ENCODE data around the gene KRI1. TPM values are rescaled to one million over a fixed set of nuclear protein-coding genes. Genes with fewer than 3 reads are reported as not detected.
"Not testable (repeated sequence)": the region's sequence is repeated elsewhere in the genome, so short reads cannot be mapped to it uniquely, and the experiment has no call there.

KRI1 gene
- total RNA-seq, 1 experiment from 2014 or later: 17.3 TPM

DNA sequence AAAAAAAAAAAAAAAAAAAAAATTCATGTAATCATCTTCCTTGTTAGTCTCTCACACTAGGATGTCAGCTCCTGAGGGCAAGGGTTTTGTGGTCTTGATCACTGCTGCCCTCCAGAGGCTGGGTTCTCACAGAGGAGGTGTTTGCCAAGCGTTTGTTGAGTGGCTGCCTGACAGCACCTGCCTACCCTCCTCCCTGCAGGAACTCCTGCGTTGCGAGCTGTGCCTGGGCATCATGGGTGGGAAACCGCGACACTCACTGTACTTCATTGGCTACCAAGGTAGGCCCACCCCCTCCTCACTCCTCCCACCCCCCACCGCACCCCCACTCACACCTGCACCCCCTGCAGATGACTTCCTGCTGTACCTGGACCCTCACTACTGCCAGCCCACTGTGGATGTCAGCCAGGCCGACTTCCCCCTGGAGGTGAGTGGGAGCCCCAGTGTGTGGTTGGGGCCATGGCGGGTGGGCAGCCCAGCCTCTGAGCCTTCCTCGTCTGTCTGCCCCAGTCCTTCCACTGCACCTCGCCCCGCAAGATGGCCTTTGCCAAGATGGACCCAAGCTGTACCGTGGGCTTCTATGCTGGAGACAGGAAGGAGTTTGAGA is 14.0 kb downstream of the KRI1 start:
- DNase-seq (ENCODE audit: extremely low read depth, low read depth): no peak

DNA sequence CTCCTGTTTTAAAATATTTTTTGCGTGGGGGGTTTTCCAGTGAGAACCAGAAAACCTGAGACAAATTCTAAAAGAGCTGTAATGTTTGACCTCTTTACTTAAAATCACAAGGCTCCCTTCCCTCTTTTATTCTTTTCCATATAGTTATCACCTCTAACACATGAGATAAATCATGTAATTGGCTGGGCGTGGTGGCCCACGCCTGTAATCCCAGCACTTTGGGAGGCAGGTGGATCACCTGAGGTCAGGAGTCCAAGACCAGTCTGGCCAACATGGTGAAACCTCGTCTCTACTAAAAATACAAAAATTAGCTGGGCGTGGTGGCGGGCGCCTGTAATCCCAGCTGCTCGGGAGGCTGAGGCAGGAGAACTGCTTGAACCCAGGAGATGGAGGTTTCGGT is 14.8 kb downstream of the KRI1 start:
- DNase-seq (ENCODE audit: extremely low read depth, low read depth): not testable (repeated sequence)

DNA sequence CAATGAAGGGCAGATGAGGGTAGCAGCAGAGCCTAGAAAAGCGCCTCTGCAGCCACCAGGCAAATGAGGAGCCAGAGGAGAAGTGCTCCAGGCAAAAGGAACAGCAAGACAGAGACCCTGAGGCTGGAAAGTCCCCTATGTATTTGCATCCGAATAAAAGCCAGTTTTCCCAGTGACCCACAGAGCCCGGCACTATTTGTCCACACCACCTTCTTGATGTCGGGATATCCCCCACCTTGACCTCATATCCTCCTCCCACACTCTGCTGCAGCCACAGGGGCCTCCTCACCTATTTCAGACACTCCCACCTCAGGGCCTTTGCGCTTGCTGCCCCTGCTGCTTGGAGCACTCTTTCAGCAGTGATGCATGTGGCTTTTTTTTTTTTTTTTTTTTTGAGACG is 15.5 kb downstream of the KRI1 start:
- no peak for DNase-seq (ENCODE audit: extremely low read depth, low read depth)

DNA sequence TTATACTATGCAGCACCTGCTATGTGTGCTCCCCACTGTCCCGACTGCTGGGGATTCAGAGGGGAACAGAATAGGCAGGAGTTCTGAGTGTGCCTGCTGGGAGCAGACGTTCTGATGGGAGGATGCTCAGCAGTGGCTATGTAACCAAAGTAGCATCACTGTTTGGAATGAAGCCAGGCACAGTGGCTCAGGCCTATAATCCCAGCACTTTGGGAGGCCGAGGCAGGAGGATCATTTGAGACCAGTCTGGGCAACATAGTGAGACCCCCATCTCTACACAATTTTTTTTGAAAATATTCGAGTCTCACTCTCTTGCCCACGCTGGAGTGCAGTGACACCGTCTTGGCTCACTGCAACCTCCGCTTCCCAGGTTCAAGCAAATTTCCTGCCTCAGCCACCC is 16.1 kb downstream of the KRI1 start:
- no peak for DNase-seq (ENCODE audit: extremely low read depth, low read depth)

DNA sequence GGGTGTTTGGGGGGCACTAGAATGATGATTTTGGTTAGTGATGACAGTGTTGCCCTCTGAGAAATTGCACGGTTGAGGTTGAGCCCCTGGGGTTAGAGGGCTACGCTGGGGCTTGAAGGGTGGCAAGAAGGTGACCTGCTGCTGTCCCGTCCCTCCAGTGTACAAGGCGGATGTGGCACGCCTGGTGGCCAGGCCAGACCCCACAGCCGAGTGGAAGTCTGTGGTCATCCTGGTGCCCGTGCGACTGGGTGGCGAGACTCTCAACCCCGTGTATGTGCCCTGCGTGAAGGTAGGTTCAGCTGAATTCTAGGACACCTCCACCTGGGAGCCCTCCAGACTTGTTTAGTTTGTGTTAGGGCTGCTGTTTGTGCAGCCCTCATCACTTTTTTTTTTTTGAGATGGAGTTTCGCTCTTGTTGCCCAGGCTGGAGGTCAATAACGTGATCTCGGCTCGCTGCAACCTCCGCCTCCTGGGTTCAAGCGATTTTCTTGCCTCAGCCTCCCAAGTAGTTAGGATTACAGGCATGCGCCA is 17.0 kb downstream of the KRI1 start:
- DNase-seq (ENCODE audit: extremely low read depth, low read depth): no peak

DNA sequence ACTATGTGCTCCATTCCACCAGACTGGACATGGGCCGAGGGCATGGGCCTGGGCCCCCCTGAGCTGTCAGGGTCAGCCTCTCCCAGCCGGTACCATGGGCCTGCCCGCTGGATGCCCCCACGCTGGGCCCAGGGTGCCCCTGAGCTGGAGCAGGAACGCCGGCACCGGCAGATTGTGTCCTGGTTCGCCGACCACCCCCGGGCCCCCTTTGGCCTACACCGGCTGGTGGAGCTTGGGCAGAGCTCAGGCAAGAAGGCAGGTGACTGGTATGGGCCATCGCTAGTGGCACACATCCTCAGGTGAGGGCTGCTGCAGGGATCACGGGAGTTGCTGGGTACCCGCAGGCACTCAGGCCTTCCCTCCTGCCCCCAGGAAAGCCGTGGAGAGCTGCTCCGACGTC is 19.0 kb downstream of the KRI1 start:
- no peak for DNase-seq (ENCODE audit: extremely low read depth, low read depth)

DNA sequence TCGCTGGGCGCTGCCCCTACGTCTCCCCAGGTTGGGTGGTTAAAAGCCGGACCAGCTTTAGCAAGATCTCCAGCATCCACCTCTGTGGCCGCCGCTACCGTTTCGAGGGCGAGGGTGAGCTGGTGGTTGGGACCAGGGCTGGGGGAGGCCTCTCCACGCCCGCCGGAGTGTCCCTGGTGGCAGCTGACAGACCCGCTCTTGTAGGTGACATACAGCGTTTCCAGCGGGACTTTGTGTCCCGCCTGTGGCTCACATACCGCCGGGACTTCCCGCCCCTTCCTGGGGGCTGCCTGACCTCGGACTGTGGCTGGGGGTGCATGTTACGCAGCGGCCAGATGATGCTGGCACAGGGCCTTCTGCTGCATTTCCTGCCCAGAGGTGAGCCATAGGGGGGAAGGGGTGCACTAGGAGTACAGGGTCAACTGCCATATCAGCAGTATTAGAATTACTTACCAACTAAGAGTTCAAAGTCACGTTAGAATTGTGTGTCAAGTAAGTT is 21.0 kb downstream of the KRI1 start:
- DNase-seq (ENCODE audit: extremely low read depth, low read depth): no peak

DNA sequence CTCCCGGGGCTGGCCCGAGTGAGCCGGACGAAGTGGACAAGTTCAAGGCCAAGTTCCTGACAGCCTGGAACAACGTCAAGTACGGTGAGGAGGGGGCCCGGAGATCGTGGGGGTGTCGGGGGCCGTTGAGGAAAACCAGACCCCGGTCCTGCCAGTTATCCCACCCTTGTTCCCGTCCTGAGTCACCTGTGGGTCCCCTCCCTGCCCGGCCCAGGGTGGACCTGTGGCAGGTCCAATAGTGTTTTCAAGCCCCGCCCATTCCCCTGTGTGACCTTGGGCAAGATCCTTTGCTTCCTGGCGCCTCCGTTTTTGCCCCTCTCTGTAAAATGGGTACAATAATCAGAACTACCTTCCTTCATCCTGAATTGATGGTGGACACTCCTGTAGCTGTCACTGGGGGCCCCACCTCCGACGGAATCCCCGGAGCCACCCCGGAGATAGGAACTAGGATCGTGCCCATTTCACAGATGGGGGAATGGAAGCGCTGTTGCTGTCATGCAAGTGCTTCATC is 21.5 kb downstream of the KRI1 start:
- no peak for DNase-seq (ENCODE audit: extremely low read depth, low read depth)

DNA sequence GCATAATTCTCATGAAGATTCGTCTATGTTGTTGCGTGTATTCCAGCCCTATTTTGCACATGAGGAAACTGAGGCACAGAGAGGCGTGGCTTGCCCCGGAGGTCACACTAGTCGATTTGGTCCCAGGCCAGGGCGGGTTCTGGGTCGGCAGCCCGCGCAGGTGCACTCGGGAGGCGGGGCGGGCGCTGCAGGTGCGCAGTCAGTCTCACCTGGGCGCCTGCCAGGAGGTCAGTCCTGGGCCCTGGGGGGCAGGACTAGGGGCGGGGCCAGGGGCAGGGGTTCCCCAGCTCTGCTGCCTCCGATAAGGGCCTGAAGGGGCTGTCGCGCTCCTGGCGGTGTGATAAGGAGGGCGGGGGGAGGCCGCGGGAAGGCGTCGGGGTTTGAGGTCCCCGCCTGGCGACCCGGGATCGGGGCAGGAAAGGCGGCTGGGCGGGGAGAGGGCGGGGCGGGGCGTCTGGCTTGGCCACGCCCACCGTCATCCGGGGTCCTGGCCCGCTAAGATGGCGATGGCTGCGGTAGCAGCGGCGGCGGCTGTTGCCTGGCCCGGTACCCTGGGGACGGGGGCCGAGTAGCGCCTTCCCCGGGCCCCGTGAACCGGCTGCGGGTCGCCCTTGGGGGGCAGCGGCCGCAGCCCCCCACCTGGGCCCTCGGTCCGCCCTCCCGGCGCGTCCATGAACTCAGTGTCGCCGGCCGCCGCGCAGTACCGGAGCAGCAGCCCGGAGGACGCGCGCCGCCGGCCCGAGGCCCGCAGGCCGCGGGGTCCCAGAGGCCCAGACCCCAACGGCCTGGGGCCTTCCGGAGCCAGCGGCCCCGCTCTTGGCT is 22.2 kb downstream of the KRI1 start, which contains the start of gene ATG4D:
Gene ATG4D (plus strand): TSS at position 485 of the 822 bp plus-strand sequence. CDS start 187 bp downstream, at position 672.
- no peak for DNase-seq (ENCODE audit: extremely low read depth, low read depth)

DNA sequence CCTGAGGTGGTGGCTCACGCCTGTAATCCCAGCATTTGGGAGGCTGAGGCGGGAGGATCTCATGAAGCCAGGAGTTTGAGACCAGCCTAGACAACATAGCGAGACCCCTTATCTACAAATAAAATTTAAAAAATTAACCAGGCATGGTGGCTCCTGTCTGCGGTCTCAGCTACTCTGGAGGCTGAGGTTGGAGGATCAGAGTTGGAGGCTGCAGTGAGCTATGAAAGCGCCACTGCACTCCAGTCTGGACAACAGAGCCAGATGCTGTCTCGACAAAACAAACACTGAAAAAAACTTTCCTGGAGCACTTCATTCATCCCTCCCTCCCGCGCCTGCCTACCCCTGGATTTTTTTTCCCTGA is 22.8 kb downstream of the KRI1 start:
- DNase-seq (ENCODE audit: extremely low read depth, low read depth): no peak

DNA sequence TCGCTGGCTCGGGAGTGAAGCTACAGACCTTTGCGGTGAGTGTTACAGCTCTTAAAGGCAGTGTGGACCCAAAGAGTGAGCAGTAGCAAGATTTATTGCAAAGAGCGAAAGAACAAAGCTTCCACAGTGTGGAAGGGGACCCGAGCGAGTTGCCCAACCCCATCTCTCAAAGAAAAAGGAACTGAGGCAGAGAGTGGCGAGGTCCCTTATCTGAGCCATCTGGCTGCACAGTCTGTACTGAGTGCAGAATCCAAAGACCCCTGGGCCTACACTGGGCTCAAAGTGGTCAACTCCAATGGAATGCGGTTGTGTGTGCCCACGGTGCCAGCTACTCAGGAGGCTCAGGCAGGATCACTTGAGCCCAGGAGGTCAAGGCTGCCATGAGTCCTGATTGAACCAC is 26.8 kb downstream of the KRI1 start:
- DNase-seq (ENCODE audit: extremely low read depth, low read depth): not testable (repeated sequence)

DNA sequence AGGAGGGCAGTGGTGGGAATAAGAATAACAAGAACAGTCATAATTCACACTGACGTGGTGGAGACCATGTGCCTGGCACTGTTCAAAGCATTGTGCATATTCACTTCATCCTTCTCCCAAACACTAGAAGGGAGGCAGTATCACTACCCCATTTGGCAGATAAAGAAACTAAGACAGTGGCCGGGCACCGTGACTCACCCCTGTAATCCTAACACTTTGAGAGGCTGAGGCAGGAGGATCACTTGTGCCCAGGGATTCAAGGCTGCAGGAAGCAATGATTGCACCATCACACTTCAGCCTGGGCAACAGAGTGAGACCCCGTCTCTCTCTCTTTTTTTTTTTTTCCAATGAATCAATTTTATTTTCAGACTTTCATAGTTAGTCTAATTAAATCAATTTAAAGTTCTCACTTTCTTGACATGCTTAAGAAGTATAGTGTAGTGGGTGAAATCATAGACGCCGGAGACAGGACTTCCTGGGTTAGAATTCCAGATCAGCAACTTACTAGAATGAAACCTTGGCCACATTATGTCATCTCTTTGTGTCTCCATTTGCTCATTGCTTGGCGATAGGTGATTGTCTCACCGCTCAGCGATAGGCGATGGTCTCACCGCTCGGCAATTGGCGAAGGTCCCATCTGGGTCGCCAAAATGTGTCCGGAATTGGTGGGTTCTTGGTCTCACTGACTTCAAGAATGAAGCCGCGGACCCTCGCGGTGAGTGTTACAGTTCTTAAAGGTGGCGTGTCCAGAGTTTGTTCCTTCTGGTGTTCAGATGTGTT is 27.4 kb downstream of the KRI1 start:
- no peak for DNase-seq (ENCODE audit: extremely low read depth, low read depth)

DNA sequence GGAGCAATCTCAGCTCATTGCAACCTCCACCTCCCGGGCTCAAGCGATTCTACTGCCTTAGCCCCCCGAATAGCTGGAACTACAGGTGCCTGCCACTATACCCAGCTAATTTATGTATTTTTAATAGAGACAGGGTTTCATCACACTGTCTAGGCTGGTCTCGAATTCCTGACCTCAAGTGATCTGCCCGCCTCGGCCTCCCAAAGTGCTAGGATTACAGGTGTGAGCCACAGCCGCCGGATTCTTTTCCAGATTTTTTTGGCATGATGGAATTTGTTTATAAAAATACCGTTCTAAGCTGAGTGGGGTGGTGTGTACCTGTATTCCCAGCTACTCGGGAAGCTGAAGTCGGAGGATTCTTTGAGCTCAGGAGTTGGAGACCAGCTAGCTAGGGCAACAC is 28.1 kb downstream of the KRI1 start:
- no peak for DNase-seq (ENCODE audit: extremely low read depth, low read depth)

DNA sequence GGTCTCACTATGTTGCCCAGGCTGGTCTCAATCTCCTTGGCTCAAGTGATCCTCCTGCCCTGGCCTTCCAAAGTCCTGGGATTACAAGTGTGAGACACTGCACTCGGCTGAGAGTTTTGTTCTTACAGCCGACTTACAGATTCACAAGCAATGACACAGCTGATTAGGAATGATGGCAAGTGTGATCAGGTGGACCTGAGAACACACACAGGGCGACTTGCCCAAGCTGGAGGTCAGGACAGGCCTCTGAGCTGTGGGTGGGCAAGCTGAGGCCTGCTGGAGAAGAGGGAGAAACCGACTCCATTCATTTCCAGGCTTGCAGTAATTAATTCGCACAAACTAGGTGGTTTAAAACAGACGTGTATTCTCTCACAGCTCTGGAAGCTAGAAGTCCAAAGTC is 30.2 kb downstream of the KRI1 start:
- DNase-seq (ENCODE audit: extremely low read depth, low read depth): no peak

DNA sequence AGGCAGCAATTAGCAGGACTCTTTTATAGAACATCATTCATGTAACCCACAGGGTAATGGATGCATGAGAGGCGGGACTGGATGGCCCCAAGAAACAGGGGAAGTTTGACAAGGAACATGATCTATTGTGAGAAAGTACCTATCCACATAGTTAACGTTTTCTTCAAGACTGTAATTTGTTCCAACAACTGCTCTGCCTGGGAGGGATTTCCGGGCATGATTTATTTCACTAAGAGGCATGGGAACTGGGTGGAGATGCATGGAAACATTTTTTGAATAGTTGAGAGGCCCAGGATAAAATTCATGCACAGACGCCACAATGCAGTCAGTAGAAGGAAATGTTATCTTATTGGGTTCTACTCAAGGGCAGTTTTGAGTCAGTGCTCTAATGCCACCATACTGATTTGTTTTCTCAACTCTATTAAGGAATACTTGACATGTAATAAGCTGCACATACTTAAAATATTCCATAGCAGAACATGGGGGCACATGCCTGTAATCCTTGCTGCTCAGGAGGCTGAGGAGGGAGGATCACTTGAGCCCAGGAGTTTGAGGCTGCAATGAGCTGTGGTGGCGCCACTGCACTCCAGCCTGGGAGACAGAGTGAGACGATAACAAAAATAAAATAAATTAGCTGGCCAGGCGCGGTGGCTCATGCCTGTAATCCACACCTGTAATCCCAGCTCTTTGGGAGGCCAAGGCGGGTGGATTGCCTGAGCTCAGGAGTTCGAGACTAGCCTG is 32.0 kb downstream of the KRI1 start:
- no peak for DNase-seq (ENCODE audit: extremely low read depth, low read depth)

DNA sequence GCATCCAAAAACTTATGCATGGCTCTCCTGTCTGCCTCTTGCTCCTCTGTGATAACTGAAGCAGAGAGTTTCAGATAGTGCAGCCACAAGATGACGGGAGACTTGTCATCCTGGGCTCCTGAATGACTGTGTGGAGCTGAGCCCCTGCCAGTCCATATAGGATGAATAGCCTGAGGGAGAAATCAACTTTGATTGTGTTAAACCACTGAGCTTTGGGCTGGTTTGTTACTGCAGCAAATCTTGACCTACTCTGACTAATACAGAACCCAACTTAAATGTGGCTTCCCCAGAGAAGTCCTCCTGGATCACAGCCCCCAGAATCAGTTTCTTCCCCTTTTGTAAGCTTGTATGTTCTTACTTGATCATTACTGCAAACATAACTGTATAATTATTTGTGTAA is 33.4 kb downstream of the KRI1 start:
- no peak for DNase-seq (ENCODE audit: extremely low read depth, low read depth)

DNA sequence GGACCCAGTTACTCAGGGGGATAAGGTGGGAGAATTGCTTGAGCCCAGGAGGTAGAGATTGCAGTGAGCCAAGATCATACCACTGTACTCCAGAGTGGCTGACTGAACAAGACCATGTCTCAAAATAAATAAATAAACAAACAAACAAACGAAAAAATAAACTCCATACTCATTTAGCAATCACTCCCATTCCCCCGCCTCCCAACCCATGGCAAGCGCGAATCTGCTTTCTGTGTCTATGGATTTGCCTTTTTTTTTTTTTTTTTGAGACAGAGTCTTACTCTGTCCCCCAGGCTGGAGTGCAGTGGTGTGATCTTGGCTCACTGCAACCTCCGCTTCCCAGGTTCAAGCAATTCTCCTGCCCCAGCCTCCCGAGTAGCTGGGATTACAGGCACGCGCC is 38.9 kb downstream of the KRI1 start:
- not testable (repeated sequence) for DNase-seq (ENCODE audit: extremely low read depth, low read depth)

DNA sequence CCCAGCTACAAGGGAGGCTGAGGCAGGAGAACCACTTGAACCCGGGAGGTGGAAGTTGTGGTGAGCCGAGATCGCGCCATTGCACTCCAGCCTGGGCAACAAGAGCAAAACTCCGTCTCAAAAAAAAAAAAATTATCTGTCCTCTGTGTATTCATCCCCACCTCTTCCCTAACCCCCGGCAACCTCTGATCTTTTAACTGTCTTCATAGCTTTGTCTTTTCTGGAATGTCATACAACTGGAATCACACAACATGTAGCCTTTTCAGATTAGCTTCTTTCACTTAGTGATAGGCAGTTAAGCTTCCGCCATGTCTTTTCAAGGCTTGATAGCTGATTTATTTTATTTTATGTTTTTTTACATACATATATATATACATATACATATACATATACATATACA is 40.2 kb downstream of the KRI1 start:
- DNase-seq (ENCODE audit: extremely low read depth, low read depth): no peak

DNA sequence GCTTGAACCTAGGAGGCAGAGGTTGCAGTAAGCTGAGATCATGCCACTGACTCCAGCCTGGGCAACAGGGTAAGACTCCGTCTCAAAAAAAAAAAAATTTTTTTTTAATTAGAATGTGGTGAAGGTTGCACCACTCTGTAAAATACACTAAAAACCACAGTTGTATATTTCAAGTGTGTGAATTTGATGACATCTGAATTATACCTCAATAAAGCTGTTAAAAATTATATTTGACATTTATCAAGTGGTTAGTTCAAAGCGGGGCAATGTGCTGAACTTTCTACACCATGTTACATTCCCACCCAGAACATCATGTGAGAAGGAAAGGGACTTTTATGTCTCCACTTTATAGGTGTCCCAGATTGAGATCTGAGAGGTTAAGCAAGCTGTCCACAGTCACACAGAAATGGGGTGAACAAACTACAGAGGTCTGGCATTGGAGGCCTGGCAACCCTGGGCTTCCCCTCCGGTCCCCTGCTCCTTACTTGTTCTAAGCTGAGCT is 42.6 kb downstream of the KRI1 start:
- no peak for DNase-seq (ENCODE audit: extremely low read depth, low read depth)

All from NCI-H460 (cell line).